GM12878 (cell line): ENCODE measurements around the gene PRMT2. TPM values are rescaled to one million over a fixed set of nuclear protein-coding genes. Genes with fewer than 3 reads are reported as not detected.

Source experiments
- ATAC-seq: fragments of 200-7000 bp; cut with Tn5 transposase; 3 replicates; pipeline ENCODE4 v1.9.1; 2020; ENCODE audit warnings: mild to moderate bottlenecking, moderate library complexity
- BruUV-seq: library from RNA; stranded (reverse); fragments of 400-500 nt; replicated peaks from 2 replicates; lab custom pipeline; 2021; lab: Mats Ljungman, UMichigan
- CTCF ChIA-PET: fragments of 300-600 bp; sonication (Branson Sonifier 250); formaldehyde crosslinking; extraction: SDS; loops from one replicate; lab custom pipeline; 2021; ENCODE audit warnings: inconsistent platforms; lab: Yijun Ruan, JAX
- POLR2A ChIA-PET: fragments of 350-600 bp; formaldehyde crosslinking; extraction: SDS; loops from one replicate; lab custom pipeline; 2021; ENCODE audit warnings: inconsistent platforms; lab: Charles Lee
- RAD21 ChIA-PET: fragments of 300-600 bp; sonication (Branson Sonifier 250); formaldehyde crosslinking; loops from one replicate; lab custom pipeline; 2023; ENCODE audit warnings: antibody characterized with exemption; ENCODE audit not compliant: unreplicated experiment; lab: Charles Lee
- SMC1A ChIA-PET: fragments of 300-600 bp; sonication (Branson Sonifier 250); formaldehyde crosslinking; loops from one replicate; lab custom pipeline; 2023; ENCODE audit not compliant: unreplicated experiment, uncharacterized antibody; lab: Charles Lee
- DNase-seq: peaks from one replicate; pipeline ENCODE4 v3.0.0-alpha.2; 2011; ENCODE audit warnings: low read depth, low spot score
- FAIRE-seq: peaks from 3 replicates; lab custom pipeline; 2011; peaks lifted over from hg19 to GRCh38; lab: Jason Lieb, UNC
- H2AFZ ChIP-seq: 2 replicates; pipeline ENCODE4 v1.6.0; 2011; ENCODE audit warnings: low read depth, low read length, control low read depth; ENCODE audit not compliant: control insufficient read depth
- H3K27ac ChIP-seq: 2 replicates; pipeline ENCODE4 v1.5.1; 2011; ENCODE audit warnings: control low read depth; ENCODE audit not compliant: control insufficient read depth, insufficient read depth
- H3K27me3 ChIP-seq, 2 experiments: replicated peaks in 1 of 2; 2 replicates each; pipeline versions ENCODE4 v1.6.0 to v1.6.1; 2011; ENCODE audit warnings: low read length in 1 of 2; ENCODE audit not compliant: control insufficient read depth in 2 of 2, insufficient read depth in 2 of 2
- H3K36me3 ChIP-seq, 2 experiments: 2 replicates each; pipeline ENCODE4 v1.5.1; 2011; ENCODE audit warnings: low read length in 1 of 2; ENCODE audit not compliant: control insufficient read depth in 2 of 2, insufficient read depth in 2 of 2
- H3K4me1 ChIP-seq: 2 replicates; pipeline ENCODE4 v1.6.1; 2011; ENCODE audit warnings: mild to moderate bottlenecking, low read length, moderate library complexity, mixed read lengths; ENCODE audit not compliant: control insufficient read depth, insufficient read depth
- H3K4me2 ChIP-seq: 2 replicates; pipeline ENCODE4 v1.6.0; 2011; ENCODE audit warnings: control low read depth; ENCODE audit not compliant: control insufficient read depth, insufficient read depth
- H3K4me3 ChIP-seq: fragments of 200-600 bp; sonication (generic); 2 replicates; pipeline ENCODE4 v1.5.1; 2016
- H3K79me2 ChIP-seq: 2 replicates; pipeline ENCODE4 v1.6.0; 2011; ENCODE audit warnings: low read length; ENCODE audit not compliant: control insufficient read depth, insufficient read depth
- H3K9ac ChIP-seq: 2 replicates; pipeline ENCODE4 v1.8.0; 2011; ENCODE audit warnings: low read length, control low read depth, mixed read lengths; ENCODE audit not compliant: control insufficient read depth, insufficient read depth
- H3K9me3 ChIP-seq: replicated peaks from 3 replicates; pipeline ENCODE4 v1.5.1; 2011; ENCODE audit warnings: mild to moderate bottlenecking, low read length; ENCODE audit not compliant: control insufficient read depth, insufficient read depth
- H4K20me1 ChIP-seq: 2 replicates; pipeline ENCODE4 v1.6.0; 2011; ENCODE audit not compliant: control insufficient read depth, insufficient read depth
- ATF3 ChIP-seq: IDR thresholded peaks from 2 replicates; pipeline ENCODE4 v1.6.1; 2011; ENCODE audit warnings: low read depth, mild to moderate bottlenecking, low read length, moderate library complexity, borderline replicate concordance; ENCODE audit errors: extremely low read depth
- BRCA1 ChIP-seq: IDR thresholded peaks from 2 replicates; pipeline ENCODE4 v1.6.1; 2011; ENCODE audit warnings: low read depth, low read length, improper control_type of control experiment
- CBX5 ChIP-seq: sonication (generic); IDR thresholded peaks from 2 replicates; pipeline ENCODE4 v1.6.1; 2016; ENCODE audit warnings: low read depth, moderate library complexity, mild to moderate bottlenecking, inconsistent platforms
- CHD1 ChIP-seq: IDR thresholded peaks from 2 replicates; pipeline ENCODE4 v1.6.1; 2012; ENCODE audit warnings: low read depth, low read length, improper control_type of control experiment
- FOXM1 ChIP-seq: IDR thresholded peaks from 2 replicates; pipeline ENCODE4 v1.6.1; 2012; ENCODE audit warnings: low read depth, mild to moderate bottlenecking, inconsistent platforms, low read length, moderate library complexity
- GABPA ChIP-seq: IDR thresholded peaks from 2 replicates; pipeline ENCODE4 v1.6.1; 2014; ENCODE audit warnings: antibody characterized with exemption, low read depth, mild to moderate bottlenecking, inconsistent platforms
- HDAC6 ChIP-seq: fragments of 200-600 bp; sonication (generic); IDR thresholded peaks from one replicate; pipeline ENCODE4 v1.8.0; 2017; ENCODE audit warnings: antibody characterized with exemption; ENCODE audit not compliant: unreplicated experiment
- MEF2B ChIP-seq: fragments of 450-650 bp; IDR thresholded peaks from 2 replicates; pipeline ENCODE4 v1.6.1; 2018; ENCODE audit warnings: mild to moderate bottlenecking, moderate library complexity; ENCODE audit not compliant: partially characterized antibody, poor library complexity, severe bottlenecking
- RAD21 ChIP-seq: IDR thresholded peaks from 2 replicates; pipeline ENCODE4 v1.6.1; 2011; ENCODE audit warnings: mild to moderate bottlenecking, low read depth, low read length, moderate library complexity; ENCODE audit not compliant: insufficient read depth
- RAD51 ChIP-seq: fragments of 450-650 bp; IDR thresholded peaks from 2 replicates; pipeline ENCODE4 v1.6.1; 2016; ENCODE audit warnings: moderate library complexity, mild to moderate bottlenecking, inconsistent platforms
- RB1 ChIP-seq: fragments of 450-650 bp; formaldehyde crosslinking; IDR thresholded peaks from 2 replicates; pipeline ENCODE4 v1.6.1; 2017; ENCODE audit warnings: mild to moderate bottlenecking, borderline replicate concordance
- RBBP5 ChIP-seq: fragments of 200-600 bp; sonication (generic); conservative IDR thresholded peaks from 2 replicates; pipeline ENCODE4 v1.6.1; 2016
- RELA ChIP-seq: fragments of 450-650 bp; IDR thresholded peaks from 2 replicates; pipeline ENCODE4 v1.8.0; 2014; ENCODE audit warnings: borderline replicate concordance; ENCODE audit not compliant: partially characterized antibody
- RELB ChIP-seq: fragments of 450-650 bp; IDR thresholded peaks from 2 replicates; pipeline ENCODE4 v1.6.1; 2017; ENCODE audit warnings: low read depth, mild to moderate bottlenecking, moderate library complexity
- WRNIP1 ChIP-seq: IDR thresholded peaks from 2 replicates; pipeline ENCODE4 v1.6.1; 2011; ENCODE audit warnings: low read depth, low read length, improper control_type of control experiment, borderline replicate concordance
- ZZZ3 ChIP-seq: IDR thresholded peaks from 2 replicates; pipeline ENCODE4 v1.6.1; 2011; ENCODE audit warnings: low read depth; ENCODE audit not compliant: control insufficient read depth, insufficient read length
- WGBS: methylation state at CpG from one replicate; pipeline ENCODE4 v1.1.6; 2016; ENCODE audit warnings: low lambda C conversion rate; ENCODE audit not compliant: insufficient replicate concordance, insufficient coverage; ENCODE audit errors: missing lambda C conversion rate; 5-methylcytosine and 5-hydroxymethylcytosine counted together
- in situ Hi-C: fragments of 300-500 bp; cut with MboI; formaldehyde crosslinking; loops from 9 replicates; pipeline ENCODE4 v1.14.3; 2018; ENCODE audit warnings: mixed read lengths
- intact Hi-C: fragments of 100-400 bp; cut with micrococcal nuclease; formaldehyde crosslinking; loops from one replicate; pipeline ENCODE4 v1.14.2; 2022; ENCODE audit not compliant: unreplicated experiment
- polyA plus RNA-seq, 11 experiments: library from polyadenylated mRNA; depleted of rRNA in 4 of 11; unstranded in 6 of 11; stranded (reverse) in 5 of 11; fragments of >200 nt; fragmentation: Nextera tagmentation in 4 of 11; fragmentation: Illumina TruSeq in 1 of 11; extraction: Ambion mirVana in 4 of 11; extraction: Trizol in 1 of 11; gene quantifications; 1 replicate in 1 of 11; 2 replicates in 10 of 11; pipeline versions ENCODE4 v1.2.1 to v1.2.3, GENCODE V29; 2011 to 2016; ENCODE audit warnings: inconsistent platforms in 2 of 11, missing spikeins in 2 of 11, low read depth in 1 of 11
- total RNA-seq, 4 experiments: library from RNA; depleted of rRNA in 3 of 4; stranded (reverse); fragments of >200 nt in 3 of 4; fragmentation: Illumina TruSeq in 1 of 4; extraction: Trizol in 1 of 4; gene quantifications; 2 replicates each; pipeline versions ENCODE4 v1.2.1 to v1.2.3, GENCODE V29; 2013 to 2021

PRMT2 gene
- total and polyA plus RNA-seq, 10 of the 15 experiments (the other 5 are each of a cell fraction or from before 2014, with no cell fraction given): 16.1 to 48.6 (median 36.2) TPM

GRCh38 chr21:46661642-46662366 is 26.3 kb downstream of the PRMT2 start:
- Histone ChIP-seq H3K4me2 (no peak overlapping the region), H3K36me3 (peaks cover 0 to 8% of the 10 kb centered on the region in 2 experiments; a peak in 1 of 4 replicates)
- 62% methylated on average over 37 of the region's 61 CpGs for WGBS

More at GRCh38 chr21:46661642-46662366, 26.3 kb downstream of the PRMT2 start:
- DNase-seq (no peak), FAIRE-seq (no peak), ATAC-seq (no peak; the same call in 2 of the 3 replicates)
- Histone ChIP-seq H3K9me3 (no peaks in the 10 kb centered on the region), H3K4me3 (no peak overlapping the region), H4K20me1 (no peaks in the 10 kb centered on the region), H3K9ac (no peak overlapping the region), H2AFZ (no peak overlapping the region), H3K27me3 (no peaks in the 10 kb centered on the region), H3K79me2 (no peaks in the 10 kb centered on the region), H3K27ac (no peak overlapping the region), H3K4me1 (no peaks in the 10 kb centered on the region)
- CTCF ChIA-PET: interaction anchor here (0.7 to 1.1 kb wide), 3 partner anchors 14 to 518 kb away, joined by 3 to 4 read pairs (median 3); partner anchors contain the start of gene DIP2A
- RAD21 ChIA-PET: interaction anchor here (0.6 kb wide), 1 partner anchor 158 kb away, joined by 4 read pairs; no protein-coding TSS in a partner anchor
- intact Hi-C loops (no loop called here), in situ Hi-C loops (no loop called here)
- POLR2A ChIA-PET: no interaction called here
- BruUV-seq: no TSS peak
- TF ChIP-seq GABPA: no peak
- TF ChIP-seq CBX5: no peak
- TF ChIP-seq MEF2B: no peak
- no peak for TF ChIP-seq RELA
- no peak for TF ChIP-seq HDAC6
- no peak for TF ChIP-seq RAD21
- no peak for TF ChIP-seq RB1
- TF ChIP-seq RAD51: no peak
- no peak for TF ChIP-seq RBBP5
- TF ChIP-seq FOXM1: no peak
- no peak for TF ChIP-seq WRNIP1
- no peak for TF ChIP-seq RELB
- TF ChIP-seq CHD1: no peak
- TF ChIP-seq ATF3: no peak
- TF ChIP-seq BRCA1: no peak
- no peak for TF ChIP-seq ZZZ3
- SMC1A ChIA-PET: interaction anchor here (0.6 kb wide), 1 partner anchor 194 kb away, joined by 4 read pairs; no protein-coding TSS in a partner anchor
